HCT116 (cell line): ENCODE measurements around the gene HTR2C. TPM values are rescaled to one million over a fixed set of nuclear protein-coding genes. Genes with fewer than 3 reads are reported as not detected.
A peak's percentile ranks its signal among the peaks of the same experiment; 100 is the strongest.

Source experiments
- ATAC-seq: fragments of 200-7000 bp; cut with Tn5 transposase; 2 replicates; pipeline ENCODE4 v1.9.1; 2020; ENCODE audit warnings: mild to moderate bottlenecking, moderate library complexity
- BruUV-seq: library from RNA; stranded (reverse); fragments of 400-500 nt; replicated peaks from 2 replicates; lab custom pipeline; 2021; lab: Mats Ljungman, UMichigan
- CTCF ChIA-PET: fragments of 300-600 bp; sonication (Branson Sonifier 250); formaldehyde crosslinking; loops from one replicate; lab custom pipeline; 2021; ENCODE audit warnings: antibody characterized with exemption; lab: Charles Lee
- POLR2A ChIA-PET: fragments of 300-600, 350-600 bp; sonication (Branson Sonifier 250); formaldehyde crosslinking; loops from one replicate; lab custom pipeline; 2021; ENCODE audit warnings: antibody characterized with exemption; lab: Charles Lee
- RAD21 ChIA-PET, 2 experiments: fragments of 300-600 bp; sonication (Branson Sonifier 250); formaldehyde crosslinking; loops; one replicate each; lab custom pipeline; 2023; ENCODE audit warnings: low total read pairs in 2 of 2; ENCODE audit not compliant: uncharacterized antibody in 2 of 2, unreplicated experiment in 2 of 2, low non-redundant PET in 1 of 2; lab: Charles Lee
- DNase-seq: peaks from one replicate; pipeline ENCODE4 v3.0.0-alpha.2; 2010; ENCODE audit warnings: low read depth, low spot score
- H2AFZ ChIP-seq: fragments of 200-600 bp; shearing (Covaris generic), sonication (generic); 2 replicates; pipeline ENCODE4 v1.6.1; 2017; ENCODE audit warnings: low read depth, mixed run types, mixed read lengths, antibody characterized with exemption, low read length; ENCODE audit not compliant: poor library complexity, severe bottlenecking
- H3K27ac ChIP-seq: 2 replicates; pipeline ENCODE4 v1.5.1; 2012; ENCODE audit warnings: low read depth, low read length
- H3K27me3 ChIP-seq: fragments of 200-600 bp; sonication (generic); 2 replicates; pipeline ENCODE4 v1.6.1; 2016; ENCODE audit warnings: mixed run types, low read length, mixed read lengths; ENCODE audit not compliant: insufficient read depth
- H3K36me3 ChIP-seq, 2 experiments: fragments of 200-500 bp in 1 of 2; fragments of 200-600 bp in 1 of 2; sonication (Bioruptor generic) in 1 of 2; sonication (generic) in 1 of 2; 2 replicates each; pipeline versions ENCODE4 v1.5.1 to v1.6.1; 2014 to 2016; ENCODE audit warnings: low read length in 2 of 2, inconsistent platforms in 1 of 2, mixed read lengths in 1 of 2, mixed run types in 1 of 2; ENCODE audit not compliant: insufficient read depth in 2 of 2, control insufficient read depth in 1 of 2
- H3K4me1 ChIP-seq, 2 experiments: fragments of 200-600 bp in 1 of 2; sonication (generic) in 1 of 2; 2 replicates each; pipeline versions ENCODE4 v1.5.1 to v1.6.1; 2012 to 2017; ENCODE audit warnings: low read length in 2 of 2, inconsistent platforms in 1 of 2, mild to moderate bottlenecking in 1 of 2, mixed read lengths in 1 of 2, mixed run types in 1 of 2, moderate library complexity in 1 of 2; ENCODE audit not compliant: insufficient read depth in 2 of 2, control insufficient read depth in 1 of 2
- H3K4me2 ChIP-seq: fragments of 200-600 bp; sonication (generic); 2 replicates; pipeline ENCODE4 v1.6.1; 2017; ENCODE audit warnings: mixed run types, low read length, mixed read lengths
- H3K4me3 ChIP-seq, 2 experiments: fragments of 200-600 bp in 1 of 2; sonication (generic) in 1 of 2; replicated peaks in 1 of 2; 2 replicates each; pipeline ENCODE4 v1.5.1; 2011 to 2016; ENCODE audit warnings: low read length in 2 of 2, control low read depth in 1 of 2, low read depth in 1 of 2, mild to moderate bottlenecking in 1 of 2, mixed read lengths in 1 of 2, mixed run types in 1 of 2
- H3K79me2 ChIP-seq: fragments of 200-600 bp; sonication (generic); 2 replicates; pipeline ENCODE4 v1.6.1; 2017; ENCODE audit warnings: mild to moderate bottlenecking, mixed run types, low read length, moderate library complexity, mixed read lengths; ENCODE audit not compliant: insufficient read depth
- H3K9ac ChIP-seq: fragments of 200-600 bp; sonication (generic); 2 replicates; pipeline ENCODE4 v1.6.1; 2016; ENCODE audit warnings: low read length, mixed read lengths
- H3K9me2 ChIP-seq: fragments of 200-600 bp; sonication (generic), shearing (Covaris generic); 2 replicates; pipeline ENCODE4 v1.6.1; 2017; ENCODE audit warnings: mixed run types, mild to moderate bottlenecking, moderate library complexity; ENCODE audit not compliant: insufficient read depth
- H3K9me3 ChIP-seq, 2 experiments: fragments of 200-500 bp in 1 of 2; fragments of 200-600 bp in 1 of 2; sonication (Bioruptor generic) in 1 of 2; sonication (generic) in 1 of 2; 2 replicates each; pipeline ENCODE4 v1.6.1; 2014 to 2017; ENCODE audit warnings: low read length in 2 of 2, mixed read lengths in 2 of 2, inconsistent platforms in 1 of 2, low read depth in 1 of 2, mild to moderate bottlenecking in 1 of 2, mixed run types in 1 of 2, moderate library complexity in 1 of 2; ENCODE audit not compliant: control insufficient read depth in 1 of 2, insufficient read depth in 1 of 2
- H4K20me1 ChIP-seq: fragments of 200-600 bp; sonication (generic), shearing (Covaris generic); 2 replicates; pipeline ENCODE4 v1.6.1; 2017; ENCODE audit warnings: mixed run types, mild to moderate bottlenecking, moderate library complexity; ENCODE audit not compliant: insufficient read depth
- JUND ChIP-seq: IDR thresholded peaks from 2 replicates; pipeline ENCODE4 v1.6.1; 2012
- RAD21 ChIP-seq: IDR thresholded peaks from 2 replicates; pipeline ENCODE4 v1.6.1; 2012; ENCODE audit warnings: low read depth, mild to moderate bottlenecking
- intact Hi-C: fragments of 100-400 bp; cut with micrococcal nuclease; formaldehyde crosslinking; loops from 2 replicates; pipeline ENCODE4 v1.10.0; 2022
- microRNA counts: library from miRNA; unstranded; fragments of <30 nt; microRNA quantifications from one replicate; lab custom pipeline; 2015
- microRNA-seq: library from miRNA; unstranded; fragments of <30 nt; microRNA quantifications from one replicate; pipeline ENCODE4, GENCODE V29; 2016; ENCODE audit warnings: borderline number of aligned reads
- total RNA-seq: library from RNA; stranded (reverse); gene quantifications from one replicate; pipeline ENCODE4 v1.2.1, GENCODE V29; 2021; ENCODE audit not compliant: unreplicated experiment
- TF ChIP-seq, protein P1 (sequence below), 3 experiments: fragments of 200-600 bp in 1 of 3; sonication (generic) in 1 of 3; IDR thresholded peaks in 2 of 3; conservative IDR thresholded peaks in 1 of 3; 2 replicates each; pipeline ENCODE4 v1.5.1; 2012 to 2017; ENCODE audit warnings: low read depth in 2 of 3, low read length in 2 of 3, antibody characterized with exemption in 1 of 3, borderline replicate concordance in 1 of 3, control low read depth in 1 of 3, mild to moderate bottlenecking in 1 of 3, mixed read lengths in 1 of 3, mixed run types in 1 of 3, moderate library complexity in 1 of 3; ENCODE audit not compliant: insufficient read depth in 1 of 3

The HTR2C gene
- total RNA-seq, 1 experiment from 2014 or later = not detected

DNA sequence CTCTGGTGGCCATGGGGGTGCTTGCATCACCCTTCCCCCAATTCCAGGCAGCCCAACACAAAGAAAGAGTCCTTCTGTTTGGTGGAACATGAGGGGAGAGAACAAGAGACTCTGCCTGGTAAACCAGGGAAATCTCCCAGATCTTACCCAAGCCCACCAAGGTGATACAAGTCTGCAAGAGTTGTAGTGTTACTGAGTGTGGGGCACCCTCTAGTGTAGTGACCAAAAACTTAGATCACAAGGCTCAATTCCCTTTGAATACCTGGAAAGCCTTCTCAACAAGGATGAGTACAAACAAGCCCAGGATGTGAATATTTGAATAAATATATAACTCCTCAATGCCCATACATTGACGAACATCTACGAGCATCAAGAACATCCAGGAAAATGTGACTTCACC is 368.8 kb downstream of the HTR2C start:
- BruUV-seq = no TSS peak
- DNase-seq (no peak), ATAC-seq (no peak)
- Histone ChIP-seq H3K36me3 (no peaks in the 10 kb centered on the region), H3K27me3 (no peaks in the 10 kb centered on the region), H3K4me2 (no peak overlapping the region), H3K4me1 (no peaks in the 10 kb centered on the region), H3K9ac (no peak overlapping the region), H4K20me1 (no peaks in the 10 kb centered on the region), H3K4me3 (no peak overlapping the region), H3K27ac (no peak overlapping the region), H2AFZ (no peak overlapping the region), H3K9me2 (no peaks in the 10 kb centered on the region), H3K79me2 (no peaks in the 10 kb centered on the region), H3K9me3 (no peaks in the 10 kb centered on the region)
- ChIA-PET RAD21 (no interaction called here), POLR2A (no interaction called here), CTCF (interaction anchor here (0.7 to 0.8 kb wide), 2 partner anchors 328 to 559 kb away, joined by 3 read pairs; no protein-coding TSS in a partner anchor)
- intact Hi-C loops = no loop called here
- TF ChIP-seq JUND = no peak
- peak; percentile 24 for TF ChIP-seq RAD21
- TF ChIP-seq, protein P1, sequence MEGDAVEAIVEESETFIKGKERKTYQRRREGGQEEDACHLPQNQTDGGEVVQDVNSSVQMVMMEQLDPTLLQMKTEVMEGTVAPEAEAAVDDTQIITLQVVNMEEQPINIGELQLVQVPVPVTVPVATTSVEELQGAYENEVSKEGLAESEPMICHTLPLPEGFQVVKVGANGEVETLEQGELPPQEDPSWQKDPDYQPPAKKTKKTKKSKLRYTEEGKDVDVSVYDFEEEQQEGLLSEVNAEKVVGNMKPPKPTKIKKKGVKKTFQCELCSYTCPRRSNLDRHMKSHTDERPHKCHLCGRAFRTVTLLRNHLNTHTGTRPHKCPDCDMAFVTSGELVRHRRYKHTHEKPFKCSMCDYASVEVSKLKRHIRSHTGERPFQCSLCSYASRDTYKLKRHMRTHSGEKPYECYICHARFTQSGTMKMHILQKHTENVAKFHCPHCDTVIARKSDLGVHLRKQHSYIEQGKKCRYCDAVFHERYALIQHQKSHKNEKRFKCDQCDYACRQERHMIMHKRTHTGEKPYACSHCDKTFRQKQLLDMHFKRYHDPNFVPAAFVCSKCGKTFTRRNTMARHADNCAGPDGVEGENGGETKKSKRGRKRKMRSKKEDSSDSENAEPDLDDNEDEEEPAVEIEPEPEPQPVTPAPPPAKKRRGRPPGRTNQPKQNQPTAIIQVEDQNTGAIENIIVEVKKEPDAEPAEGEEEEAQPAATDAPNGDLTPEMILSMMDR (IDR thresholded peaks at IDR 0.05 in 2 of 3, conservative IDR thresholded peaks at IDR 0.05 in 1 of 3; ENCODE audit: borderline replicate concordance in 1 of 3, insufficient read depth in 1 of 3, low read depth in 2 of 3, low read length in 2 of 3) = no peak

MicroRNA genes within 50 kb of the gene (microRNA counts, 767-probe panel; counts per million panel counts)
- microRNA hsa-miR-1264 (lab: Ali Mortazavi, UCI) (not detected), microRNA hsa-miR-1298 (lab: Ali Mortazavi, UCI) (not detected), microRNA hsa-miR-1911-5p (lab: Ali Mortazavi, UCI) (not detected), microRNA hsa-miR-1912 (lab: Ali Mortazavi, UCI) (not detected), microRNA hsa-miR-448 (lab: Ali Mortazavi, UCI) (not detected), microRNA hsa-miR-764 (lab: Ali Mortazavi, UCI) (not detected)

Small RNA genes within 50 kb of the gene (microRNA-seq; reads per million reads assigned to microRNA genes)
- not detected for gene MIR1264
- gene MIR1298 = not detected
- not detected for gene MIR1911
- not detected for gene MIR1912
- gene MIR448 = not detected
- not detected for gene MIR764
